ENCODE data around the gene AGPS.
"Not testable (repeated sequence)": the region's sequence is repeated elsewhere in the genome, so short reads cannot be mapped to it uniquely, and the experiment has no call there.

Gene AGPS

DNA sequence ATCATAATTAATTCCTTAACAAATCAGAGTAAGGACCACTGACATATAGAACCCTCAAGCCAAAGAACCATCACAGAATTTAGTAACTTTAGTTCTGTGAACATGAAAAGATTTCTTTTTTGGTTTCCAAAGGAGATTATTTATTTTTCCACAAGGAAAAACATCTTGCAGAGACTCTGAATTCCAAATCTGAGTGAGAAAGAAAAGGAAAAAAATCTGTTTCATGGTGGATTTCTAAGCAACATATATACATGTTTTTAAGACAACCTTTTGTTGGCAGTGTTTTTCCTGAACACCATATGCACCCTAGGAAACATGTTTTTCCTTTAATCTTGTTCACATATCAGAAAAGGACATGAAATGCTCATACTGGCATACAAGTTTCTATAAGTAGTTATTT, 149.8 kb downstream of the AGPS start:
- no peaks in the 10 kb centered on the region for H3K27me3 Mint-ChIP-seq
- DNase-seq (no peak), ATAC-seq (replicated peaks) (no peak)
- no peak overlapping the region for H3K4me3 Mint-ChIP-seq
- peaks cover 5 to 8% of the 10 kb centered on the region in 2 donors for H3K4me1 Mint-ChIP-seq
- H3K27ac Mint-ChIP-seq: no peak overlapping the region
- H3K9me3 Mint-ChIP-seq: peaks cover 4 to 6% of the 10 kb centered on the region in 2 donors
- peaks cover 16 to 18% of the 10 kb centered on the region in 2 donors for H3K36me3 Mint-ChIP-seq

DNA sequence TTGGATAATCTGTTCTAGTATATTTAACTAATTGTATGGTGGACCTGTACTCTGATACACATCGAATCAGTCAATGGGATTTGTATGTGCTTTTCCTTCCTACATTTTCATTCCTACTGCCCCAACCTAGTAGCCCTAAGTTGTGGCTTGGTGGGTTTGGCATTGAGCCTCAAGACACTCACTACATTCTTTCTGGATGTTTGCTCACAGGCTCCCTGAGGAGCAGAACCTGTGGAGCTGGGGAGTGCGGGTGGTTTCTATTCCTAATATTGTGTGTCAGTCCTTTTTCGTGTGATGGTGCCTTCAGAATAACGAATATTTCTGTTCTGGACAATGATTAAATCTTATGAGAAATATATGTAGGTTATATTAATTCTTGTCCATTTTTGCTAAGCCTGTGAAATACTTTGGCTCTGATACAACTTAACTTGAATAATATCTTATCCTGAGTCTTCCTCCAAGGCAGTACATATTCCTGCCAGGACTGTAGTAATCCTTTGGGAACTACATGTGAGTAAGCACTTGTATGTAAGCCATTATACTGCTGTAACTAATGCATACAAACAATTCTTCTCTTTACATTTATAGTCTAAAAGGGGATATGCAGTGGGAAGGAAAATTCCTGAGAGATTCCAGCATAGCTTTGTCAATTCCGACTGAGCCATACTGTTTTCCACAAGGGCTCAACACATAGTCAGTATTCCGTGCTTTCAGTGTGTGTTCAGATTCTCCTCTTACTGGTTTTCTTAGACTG, 150.6 kb downstream of the AGPS start:
- peaks cover 14 to 17% of the 10 kb centered on the region in 2 donors for H3K36me3 Mint-ChIP-seq
- H3K4me3 Mint-ChIP-seq: no peak overlapping the region
- peaks cover 5 to 12% of the 10 kb centered on the region in 2 donors for H3K4me1 Mint-ChIP-seq
- peaks cover 4 to 6% of the 10 kb centered on the region in 2 donors for H3K9me3 Mint-ChIP-seq
- no peak overlapping the region for H3K27ac Mint-ChIP-seq
- ATAC-seq (replicated peaks): no peak
- H3K27me3 Mint-ChIP-seq: no peaks in the 10 kb centered on the region
- no peak for DNase-seq

DNA sequence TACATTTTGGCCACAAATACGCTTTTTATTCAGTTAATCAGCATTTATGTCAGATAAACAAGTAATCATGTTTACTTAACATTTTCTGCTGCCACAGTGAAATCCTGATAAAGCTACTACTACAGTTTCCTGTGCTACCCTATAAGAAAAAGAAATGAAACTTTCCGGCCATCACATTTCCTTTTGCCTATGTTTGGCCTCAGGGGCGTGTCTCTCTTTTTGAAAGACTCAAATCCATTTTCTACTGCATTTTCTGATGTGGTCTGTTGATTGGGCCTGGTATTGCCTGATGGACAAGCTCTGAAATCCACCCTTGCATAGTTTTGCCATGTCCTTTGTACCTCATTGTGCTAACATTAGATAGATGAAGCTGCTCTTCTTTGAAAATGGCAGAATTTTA, 152.6 kb downstream of the AGPS start:
- H3K27me3 Mint-ChIP-seq: no peaks in the 10 kb centered on the region
- ATAC-seq (replicated peaks) (no peak), DNase-seq (no peak)
- no peak overlapping the region for H3K4me3 Mint-ChIP-seq
- peaks cover 5 to 12% of the 10 kb centered on the region in 2 donors for H3K4me1 Mint-ChIP-seq
- peaks cover 11 to 14% of the 10 kb centered on the region in 2 donors for H3K36me3 Mint-ChIP-seq
- H3K9me3 Mint-ChIP-seq: peaks cover 4 to 6% of the 10 kb centered on the region in 2 donors
- no peak overlapping the region for H3K27ac Mint-ChIP-seq

DNA sequence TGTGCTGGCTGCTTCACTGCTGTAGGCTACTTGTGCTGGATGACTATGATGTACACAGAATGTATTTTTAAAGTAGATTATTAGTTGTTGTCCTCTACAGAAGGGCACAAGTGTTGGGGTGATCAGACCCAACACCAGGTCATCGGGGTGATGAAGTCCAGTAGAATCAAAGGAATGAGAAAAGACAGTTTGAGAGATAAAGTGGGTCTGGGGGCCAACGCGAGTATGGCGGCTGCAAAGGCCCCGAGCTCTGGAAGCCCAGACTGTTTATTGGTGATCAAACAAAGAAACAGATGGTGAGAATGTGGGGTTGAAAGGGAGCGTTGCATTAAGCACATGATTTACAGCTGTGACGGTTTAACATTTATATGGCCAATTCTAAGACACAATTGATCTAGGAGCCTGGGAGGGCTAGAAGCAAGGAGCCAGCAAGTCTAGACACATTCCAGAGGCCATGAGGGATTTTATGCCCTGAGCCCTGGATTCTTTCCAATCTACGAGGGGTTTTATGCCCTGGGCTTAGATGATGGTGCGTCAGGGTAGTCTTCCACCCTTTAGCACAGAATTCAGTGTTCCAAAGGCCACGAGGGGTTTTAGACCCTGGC, 153.5 kb downstream of the AGPS start:
- H3K4me3 Mint-ChIP-seq: peak overlapping the region in 1 of 2 donors; percentile 9
- DNase-seq (no peak), ATAC-seq (replicated peaks) (no peak)
- H3K27ac Mint-ChIP-seq: peak overlapping the region; percentile 31
- H3K9me3 Mint-ChIP-seq: peaks cover 4 to 6% of the 10 kb centered on the region in 2 donors
- H3K36me3 Mint-ChIP-seq: peaks cover 11 to 14% of the 10 kb centered on the region in 2 donors
- no peaks in the 10 kb centered on the region for H3K27me3 Mint-ChIP-seq
- H3K4me1 Mint-ChIP-seq: peaks cover 5 to 12% of the 10 kb centered on the region in 2 donors

DNA sequence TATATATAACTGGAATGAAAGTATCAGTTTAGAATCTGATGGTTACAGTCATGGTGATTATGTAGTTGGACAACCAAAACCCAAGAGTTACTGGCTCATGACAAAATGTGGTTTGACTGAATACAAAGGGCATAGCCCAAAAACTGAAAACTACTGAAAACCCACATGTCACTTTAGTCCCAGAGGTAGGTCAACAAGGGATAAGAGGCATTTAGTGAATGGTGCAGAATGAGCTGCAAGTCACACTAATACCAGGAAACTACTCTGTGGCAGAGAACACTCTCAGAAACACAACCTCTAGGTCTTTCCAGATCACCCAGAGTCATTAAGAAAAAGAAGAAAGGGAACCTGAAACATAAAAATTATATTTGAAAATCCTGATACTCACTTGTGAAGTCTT, 154.5 kb downstream of the AGPS start:
- Mint-ChIP-seq H3K27me3 (no peaks in the 10 kb centered on the region), H3K4me3 (no peak overlapping the region), H3K36me3 (peaks cover 11 to 14% of the 10 kb centered on the region in 2 donors), H3K4me1 (peaks cover 5 to 12% of the 10 kb centered on the region in 2 donors), H3K27ac (no peak overlapping the region), H3K9me3 (peaks cover 4 to 6% of the 10 kb centered on the region in 2 donors)
- DNase-seq: peak; percentile 14
- peak; percentile 96 to 98 for ATAC-seq (replicated peaks)

DNA sequence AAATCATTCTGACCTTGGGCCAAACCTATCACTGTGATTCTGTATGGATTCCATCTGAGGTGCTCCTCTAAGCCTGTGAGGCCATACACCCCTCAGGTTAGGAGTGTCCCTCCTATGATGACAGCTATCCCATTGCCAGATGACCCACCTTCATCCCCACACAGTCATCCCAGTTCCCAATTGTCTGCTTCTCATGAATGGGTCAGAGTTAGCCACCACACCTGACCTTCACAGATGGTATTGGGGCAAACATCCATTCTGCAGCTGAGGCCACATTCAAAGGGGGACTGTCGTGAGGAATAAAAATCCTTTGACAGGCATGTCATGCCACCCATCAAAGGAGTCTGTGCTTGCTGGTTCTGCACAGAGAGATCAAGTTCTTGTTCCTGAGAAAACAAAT, 155.2 kb downstream of the AGPS start:
- Mint-ChIP-seq H3K36me3 (peaks cover 15 to 17% of the 10 kb centered on the region in 2 donors), H3K9me3 (peaks cover 4 to 6% of the 10 kb centered on the region in 2 donors), H3K27ac (no peak overlapping the region), H3K4me3 (no peak overlapping the region), H3K4me1 (peaks cover 5 to 12% of the 10 kb centered on the region in 2 donors), H3K27me3 (no peaks in the 10 kb centered on the region)
- DNase-seq (no peak), ATAC-seq (replicated peaks) (no peak)

DNA sequence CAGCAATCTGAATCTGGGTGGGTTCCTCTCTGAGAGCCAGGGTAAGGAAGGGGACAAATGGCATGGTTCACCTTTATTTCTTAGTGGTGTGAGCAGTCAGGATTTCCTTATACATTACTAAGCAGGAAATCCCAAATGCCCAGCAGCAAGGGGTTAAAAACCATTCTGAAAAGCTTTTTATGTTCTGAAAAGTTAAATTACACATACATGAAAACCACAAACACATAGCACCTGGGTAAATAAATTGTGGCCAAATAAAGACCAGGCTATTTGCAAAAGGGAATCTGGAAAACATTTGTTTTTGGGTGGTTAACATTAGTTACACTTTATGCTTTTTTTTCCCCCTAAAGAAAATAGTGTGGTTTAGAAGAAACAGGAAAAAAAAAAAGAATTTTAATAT, 156.1 kb downstream of the AGPS start:
- ATAC-seq (replicated peaks): no peak
- Mint-ChIP-seq H3K27me3 (no peaks in the 10 kb centered on the region), H3K36me3 (peaks cover 15 to 21% of the 10 kb centered on the region in 2 donors), H3K4me1 (peaks cover 8 to 20% of the 10 kb centered on the region in 2 donors), H3K4me3 (no peak overlapping the region), H3K9me3 (peaks cover 4 to 6% of the 10 kb centered on the region in 2 donors), H3K27ac (no peak overlapping the region)
- DNase-seq: no peak

DNA sequence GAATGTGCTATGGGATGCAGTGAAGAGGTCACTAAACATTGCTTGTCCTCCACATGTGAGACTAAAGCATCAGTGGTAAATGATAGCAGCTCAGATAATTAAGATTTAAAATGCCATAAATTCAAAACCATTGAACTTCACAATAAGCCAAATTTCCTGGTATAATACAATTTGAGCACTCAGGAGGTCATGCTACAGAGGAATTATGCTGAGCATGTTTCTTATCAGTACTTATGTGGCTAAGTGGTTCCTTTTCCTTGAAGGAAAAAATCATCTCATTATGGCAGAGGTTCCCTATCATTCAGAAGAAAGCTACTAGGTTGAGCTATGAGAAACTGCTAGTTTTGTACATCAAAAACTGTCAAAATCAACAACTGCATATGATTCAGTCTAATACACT, 156.6 kb downstream of the AGPS start:
- Mint-ChIP-seq H3K36me3 (peaks cover 15 to 21% of the 10 kb centered on the region in 2 donors), H3K27ac (no peak overlapping the region), H3K9me3 (peaks cover 4 to 6% of the 10 kb centered on the region in 2 donors), H3K4me1 (peaks cover 8 to 24% of the 10 kb centered on the region in 2 donors), H3K4me3 (no peak overlapping the region), H3K27me3 (no peaks in the 10 kb centered on the region)
- DNase-seq: no peak
- no peak for ATAC-seq (replicated peaks)

DNA sequence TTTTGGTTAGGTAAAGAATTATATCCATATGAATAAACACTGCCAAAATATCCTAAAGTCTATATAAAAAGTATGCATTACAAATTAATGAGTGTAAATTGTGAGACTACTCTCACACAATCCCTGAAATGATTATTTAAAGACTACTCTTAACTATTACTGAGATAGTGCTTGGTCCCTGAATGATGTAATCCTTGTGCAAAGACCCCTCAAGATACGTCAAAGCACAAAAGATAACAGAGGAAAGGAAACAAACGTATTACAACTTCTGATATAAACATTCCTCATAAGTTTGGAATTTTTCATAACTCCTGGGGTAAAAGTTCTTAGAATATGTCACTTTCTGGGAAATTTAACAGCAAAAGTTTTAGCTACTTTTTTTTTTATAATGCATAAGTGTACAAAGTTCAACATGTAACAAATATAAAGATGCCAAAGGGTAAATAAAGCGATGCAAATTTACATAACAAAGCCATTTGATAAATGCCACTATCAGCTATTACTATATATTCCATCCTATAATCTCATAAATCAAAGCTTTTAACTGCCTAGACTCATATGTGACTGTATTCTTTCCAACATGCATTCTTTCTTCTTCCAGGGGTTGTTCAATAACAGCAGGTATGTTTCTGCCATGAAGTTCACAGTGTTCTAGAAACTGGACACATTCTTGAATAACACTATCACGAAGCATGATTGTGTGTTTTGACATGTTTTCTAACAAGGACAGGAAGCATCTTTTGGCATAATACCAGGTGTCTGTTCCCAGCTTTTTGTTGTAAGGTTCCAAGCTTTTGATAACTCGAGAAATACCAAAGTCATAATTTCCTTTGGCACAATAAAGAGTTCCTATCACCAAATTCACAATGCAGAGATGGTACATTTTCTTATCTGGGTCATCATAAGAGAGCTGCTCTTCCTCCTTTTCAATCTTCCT, 158.0 kb downstream of the AGPS start:
- H3K4me1 Mint-ChIP-seq: peaks cover 5 to 24% of the 10 kb centered on the region in 2 donors
- no peak for ATAC-seq (replicated peaks)
- no peaks in the 10 kb centered on the region for H3K27me3 Mint-ChIP-seq
- peaks cover 4 to 6% of the 10 kb centered on the region in 2 donors for H3K9me3 Mint-ChIP-seq
- no peak overlapping the region for H3K4me3 Mint-ChIP-seq
- H3K27ac Mint-ChIP-seq: no peak overlapping the region
- peaks cover 12 to 17% of the 10 kb centered on the region in 2 donors for H3K36me3 Mint-ChIP-seq
- DNase-seq: no peak

DNA sequence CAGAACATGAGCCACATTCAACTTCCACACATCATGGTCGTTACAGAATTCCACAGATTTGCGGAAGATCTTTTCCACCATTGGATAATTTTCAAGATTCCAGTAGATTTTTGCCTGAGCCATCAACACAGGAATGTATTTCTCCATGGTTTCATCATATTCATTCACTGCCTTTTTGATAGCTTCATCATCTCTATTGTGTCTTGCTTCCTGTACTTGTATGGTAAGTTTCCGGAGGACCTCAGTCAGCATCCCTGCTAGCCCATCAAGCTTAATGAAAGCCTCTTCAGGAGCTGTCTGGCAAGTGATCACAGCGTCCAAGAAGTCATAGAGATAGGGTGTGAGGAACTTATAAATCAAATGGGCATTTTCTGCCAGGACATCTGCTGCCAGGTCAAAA, 158.8 kb downstream of the AGPS start:
- DNase-seq; H3K4me3 Mint-ChIP-seq; H3K27ac Mint-ChIP-seq; ATAC-seq (replicated peaks); H3K9me3 Mint-ChIP-seq; H3K27me3 Mint-ChIP-seq: not testable (repeated sequence)
- Mint-ChIP-seq H3K4me1 (peaks cover 5 to 17% of the 10 kb centered on the region in 2 donors), H3K36me3 (peaks cover 5 to 10% of the 10 kb centered on the region in 2 donors)

DNA sequence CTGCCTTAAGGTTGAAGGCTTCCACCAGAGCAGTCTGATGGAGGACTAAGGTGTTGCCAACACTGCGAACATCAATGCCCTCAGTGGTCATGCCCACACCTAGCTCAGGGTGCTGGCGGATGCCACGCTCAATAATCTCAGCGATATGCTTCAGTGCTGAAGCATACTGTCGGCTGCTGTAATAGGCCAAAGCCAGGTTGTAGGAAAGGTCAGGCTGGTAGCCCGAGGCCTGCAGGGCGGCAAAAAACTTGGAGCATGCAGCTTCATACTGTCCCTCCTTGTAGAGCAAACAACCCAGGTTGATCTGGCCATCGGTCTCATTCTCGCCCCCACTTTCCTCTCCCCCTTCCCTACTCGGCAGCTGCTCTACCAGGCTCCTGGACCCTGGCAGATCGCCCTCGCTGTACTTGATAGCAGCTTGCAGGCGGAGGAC, 159.4 kb downstream of the AGPS start:
- no peak for ATAC-seq (replicated peaks)

DNA sequence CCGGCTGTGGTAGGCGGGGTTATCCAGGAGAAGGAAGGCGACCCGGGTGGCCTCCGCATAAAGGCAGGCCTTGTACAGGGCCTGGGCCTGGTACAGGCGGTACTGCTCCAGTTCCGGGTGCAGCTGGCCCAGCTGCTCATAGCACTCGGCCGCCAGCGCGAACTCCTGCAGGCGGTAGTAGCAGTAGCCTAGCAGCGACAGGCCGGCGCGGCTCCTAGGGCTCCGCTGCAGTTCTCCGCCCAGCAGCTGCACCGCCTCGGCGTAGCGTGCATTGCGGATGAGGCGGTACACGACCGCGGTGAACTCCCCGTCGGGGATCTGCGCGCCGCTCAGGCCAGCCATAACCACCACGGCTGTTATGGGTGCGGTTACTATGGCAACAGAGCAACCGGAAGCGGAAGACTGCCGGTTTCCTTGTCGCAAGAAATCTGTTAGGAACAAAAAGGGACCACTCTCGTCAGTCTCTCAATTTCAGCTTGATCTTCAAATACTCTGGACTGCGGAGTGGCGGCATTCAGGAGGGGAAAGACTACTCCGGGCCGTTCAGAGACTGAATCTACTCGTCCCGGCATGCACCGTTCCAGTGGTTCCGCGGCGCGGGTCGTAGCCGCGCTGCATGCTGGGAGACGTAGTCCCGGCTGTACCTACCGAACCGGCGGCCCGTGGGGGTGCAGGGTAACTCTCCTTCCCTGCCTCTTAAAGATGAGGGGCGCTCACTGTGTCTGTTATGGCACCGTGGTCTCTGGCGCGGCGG, 160.0 kb downstream of the AGPS start:
- peaks cover 4% of the 10 kb centered on the region in 2 donors for H3K9me3 Mint-ChIP-seq
- H3K4me1 Mint-ChIP-seq: peaks cover 3 to 15% of the 10 kb centered on the region in 2 donors
- H3K36me3 Mint-ChIP-seq: peaks cover 3 to 7% of the 10 kb centered on the region in 2 donors
- ATAC-seq (replicated peaks): peak; percentile 95 to 96
- peak overlapping the region; percentile 99 for H3K27ac Mint-ChIP-seq
- DNase-seq: peak; percentile 89
- peak overlapping the region; percentile 88 to 90 for H3K4me3 Mint-ChIP-seq
- H3K27me3 Mint-ChIP-seq: no peaks in the 10 kb centered on the region

More for the DNA sequence above, 159.4 kb downstream of the AGPS start:
- peaks cover 0 to 2% of the 10 kb centered on the region in 2 donors for H3K9me3 Mint-ChIP-seq
- H3K36me3 Mint-ChIP-seq: peaks cover 3 to 7% of the 10 kb centered on the region in 2 donors
- H3K4me1 Mint-ChIP-seq: peaks cover 5 to 16% of the 10 kb centered on the region in 2 donors
- DNase-seq: no peak
- peak overlapping the region; percentile 88 to 90 for H3K4me3 Mint-ChIP-seq
- H3K27me3 Mint-ChIP-seq: no peaks in the 10 kb centered on the region
- H3K27ac Mint-ChIP-seq: peak overlapping the region; percentile 99

DNA sequence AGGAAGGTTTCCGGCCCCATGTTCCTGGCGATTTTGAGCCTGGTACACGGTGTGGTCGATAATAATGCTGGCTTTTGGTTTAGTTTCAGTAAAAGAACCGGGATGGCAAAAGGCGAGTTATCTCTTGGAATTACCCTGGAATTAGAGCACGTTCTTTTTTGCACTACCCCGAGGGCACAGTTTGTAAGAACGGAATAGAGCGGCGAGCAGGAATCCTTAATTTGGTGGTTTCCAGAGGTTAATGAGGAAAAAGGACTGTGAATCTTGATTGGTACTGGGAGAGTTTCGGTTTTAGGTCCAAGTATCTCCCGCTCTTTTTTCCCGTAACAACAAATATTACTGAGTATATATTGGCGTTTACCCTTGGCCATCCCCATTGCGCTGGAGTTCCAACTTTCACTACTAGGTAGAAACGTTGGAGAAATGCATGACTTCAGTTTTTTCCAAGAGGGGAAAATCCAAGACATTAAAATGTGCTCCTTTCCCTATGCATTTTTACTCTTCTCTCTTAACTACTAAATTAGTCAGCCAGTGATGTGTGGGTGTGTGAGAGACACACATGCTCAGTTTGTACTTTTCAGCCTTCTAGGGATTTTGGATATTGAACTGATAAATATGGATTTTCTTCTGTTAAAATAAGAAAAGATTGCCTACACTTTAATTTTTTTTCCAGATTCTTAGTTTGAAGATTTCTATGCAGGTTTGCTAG, 160.8 kb downstream of the AGPS start:
- ATAC-seq (replicated peaks): no peak
- Mint-ChIP-seq H3K36me3 (peaks cover 5 to 7% of the 10 kb centered on the region in 2 donors), H3K27me3 (no peaks in the 10 kb centered on the region), H3K4me1 (peaks cover 3 to 11% of the 10 kb centered on the region in 2 donors), H3K9me3 (peaks cover 6 to 7% of the 10 kb centered on the region in 2 donors), H3K27ac (peak overlapping the region; percentile 99), H3K4me3 (peak overlapping the region; percentile 88 to 90)
- no peak for DNase-seq

Data from stimulated activated naive B cell treated with anti-CD40 and anti-IgM and Interleukin-4, amounts not matched to agents 10 μg/mL and 1 μg/mL and 100 μg/mL, for 72 hours (primary cell).